ENCODE results near the gene CYB561A3.

- TF ChIP-seq, protein P1, sequence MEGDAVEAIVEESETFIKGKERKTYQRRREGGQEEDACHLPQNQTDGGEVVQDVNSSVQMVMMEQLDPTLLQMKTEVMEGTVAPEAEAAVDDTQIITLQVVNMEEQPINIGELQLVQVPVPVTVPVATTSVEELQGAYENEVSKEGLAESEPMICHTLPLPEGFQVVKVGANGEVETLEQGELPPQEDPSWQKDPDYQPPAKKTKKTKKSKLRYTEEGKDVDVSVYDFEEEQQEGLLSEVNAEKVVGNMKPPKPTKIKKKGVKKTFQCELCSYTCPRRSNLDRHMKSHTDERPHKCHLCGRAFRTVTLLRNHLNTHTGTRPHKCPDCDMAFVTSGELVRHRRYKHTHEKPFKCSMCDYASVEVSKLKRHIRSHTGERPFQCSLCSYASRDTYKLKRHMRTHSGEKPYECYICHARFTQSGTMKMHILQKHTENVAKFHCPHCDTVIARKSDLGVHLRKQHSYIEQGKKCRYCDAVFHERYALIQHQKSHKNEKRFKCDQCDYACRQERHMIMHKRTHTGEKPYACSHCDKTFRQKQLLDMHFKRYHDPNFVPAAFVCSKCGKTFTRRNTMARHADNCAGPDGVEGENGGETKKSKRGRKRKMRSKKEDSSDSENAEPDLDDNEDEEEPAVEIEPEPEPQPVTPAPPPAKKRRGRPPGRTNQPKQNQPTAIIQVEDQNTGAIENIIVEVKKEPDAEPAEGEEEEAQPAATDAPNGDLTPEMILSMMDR (conservative IDR thresholded peaks at IDR 0.05), result no peak
- no peak for TF ChIP-seq ZFX (IDR thresholded peaks at IDR 0.05)
Observed at GRCh38 chr11:61340979-61341378, 20.7 kb downstream of the CYB561A3 start.
